Ishikawa (cell line): Measurements from ENCODE around the gene ATP6V0B.

ENCODE experiments used
- CEBPB ChIP-seq: IDR thresholded peaks from 2 replicates; pipeline ENCODE4 v1.6.1; 2012
- EP300 ChIP-seq: IDR thresholded peaks from 2 replicates; pipeline ENCODE4 v1.6.1; 2012; ENCODE audit warnings: borderline replicate concordance
- TCF12 ChIP-seq: IDR thresholded peaks from 2 replicates; pipeline ENCODE4 v1.6.1; 2012; ENCODE audit warnings: low read depth
- YY1 ChIP-seq: IDR thresholded peaks from 2 replicates; pipeline ENCODE4 v1.6.1; 2012; ENCODE audit warnings: low read depth
- ZBTB7A ChIP-seq: IDR thresholded peaks from 2 replicates; pipeline ENCODE4 v1.6.1; 2012; ENCODE audit warnings: low read depth

DNA sequence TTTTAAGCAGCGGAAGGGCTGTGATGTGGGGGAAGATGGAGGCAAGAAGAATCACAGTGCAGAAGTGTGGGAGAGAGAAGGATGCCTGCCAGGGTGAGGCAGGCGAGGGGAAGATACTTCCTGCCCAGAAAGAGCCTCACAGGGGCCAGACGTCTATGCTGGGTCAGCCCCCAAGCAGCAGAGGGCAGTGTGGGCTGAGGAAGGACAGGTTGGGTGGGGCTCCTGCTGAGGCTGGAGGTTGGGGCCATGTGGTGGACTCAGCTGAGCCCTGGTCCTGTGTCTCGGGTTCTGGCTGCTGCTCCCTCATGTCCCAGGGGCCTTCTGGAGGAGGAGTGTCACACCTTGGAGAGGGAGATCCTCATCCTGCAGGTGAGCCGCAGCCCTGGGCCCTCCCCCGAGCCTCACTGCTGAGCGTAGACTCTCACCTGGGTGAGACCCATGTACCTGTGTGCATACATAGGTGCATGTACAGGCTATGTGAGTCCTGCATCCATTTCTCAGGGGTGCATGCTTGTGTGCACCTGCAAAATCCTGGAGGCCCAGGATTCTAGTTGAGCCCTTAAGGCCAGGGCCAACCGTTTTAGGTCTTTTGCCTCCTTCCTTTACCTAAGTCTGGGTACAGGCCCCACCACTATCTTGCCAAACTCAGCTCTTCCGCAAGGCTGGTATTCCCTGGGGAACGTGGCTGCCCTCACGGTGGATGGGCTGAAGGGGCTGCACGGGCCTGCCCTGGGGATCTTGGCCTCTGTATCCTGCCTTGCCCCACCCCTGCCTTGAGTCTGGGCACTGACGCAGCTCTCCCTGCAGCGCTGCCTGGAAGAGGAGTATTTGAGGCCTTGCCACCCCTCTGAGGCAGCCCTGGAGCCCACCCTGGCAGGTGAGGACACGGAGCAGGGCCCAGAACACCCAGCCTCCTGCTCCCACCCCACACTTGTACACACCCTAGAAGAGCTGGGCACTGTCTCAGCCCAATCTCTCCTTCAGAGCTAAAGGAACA lies 20.3 kb downstream of the ATP6V0B start:
- no peak for TF ChIP-seq CEBPB
- no peak for TF ChIP-seq ZBTB7A
- TF ChIP-seq EP300, result no peak
- no peak for TF ChIP-seq YY1
- no peak for TF ChIP-seq TCF12
